A549 treated with CORT108297 at 1 μM for 4 hours (cell line): ENCODE measurements around the gene FAHD2A. TPM values are rescaled to one million over a fixed set of nuclear protein-coding genes. Genes with fewer than 3 reads are reported as not detected.

Source experiments
- total RNA-seq: library from RNA; stranded (reverse); fragments of 200-300 nt; extraction: Qiagen RNA extraction; gene quantifications from 5 replicates; pipeline ENCODE4 v1.2.3, GENCODE V29; 2022

Gene FAHD2A
- total RNA-seq = 25.7 to 31.6 TPM (median 29.9 TPM) in 5 replicates

DNA sequence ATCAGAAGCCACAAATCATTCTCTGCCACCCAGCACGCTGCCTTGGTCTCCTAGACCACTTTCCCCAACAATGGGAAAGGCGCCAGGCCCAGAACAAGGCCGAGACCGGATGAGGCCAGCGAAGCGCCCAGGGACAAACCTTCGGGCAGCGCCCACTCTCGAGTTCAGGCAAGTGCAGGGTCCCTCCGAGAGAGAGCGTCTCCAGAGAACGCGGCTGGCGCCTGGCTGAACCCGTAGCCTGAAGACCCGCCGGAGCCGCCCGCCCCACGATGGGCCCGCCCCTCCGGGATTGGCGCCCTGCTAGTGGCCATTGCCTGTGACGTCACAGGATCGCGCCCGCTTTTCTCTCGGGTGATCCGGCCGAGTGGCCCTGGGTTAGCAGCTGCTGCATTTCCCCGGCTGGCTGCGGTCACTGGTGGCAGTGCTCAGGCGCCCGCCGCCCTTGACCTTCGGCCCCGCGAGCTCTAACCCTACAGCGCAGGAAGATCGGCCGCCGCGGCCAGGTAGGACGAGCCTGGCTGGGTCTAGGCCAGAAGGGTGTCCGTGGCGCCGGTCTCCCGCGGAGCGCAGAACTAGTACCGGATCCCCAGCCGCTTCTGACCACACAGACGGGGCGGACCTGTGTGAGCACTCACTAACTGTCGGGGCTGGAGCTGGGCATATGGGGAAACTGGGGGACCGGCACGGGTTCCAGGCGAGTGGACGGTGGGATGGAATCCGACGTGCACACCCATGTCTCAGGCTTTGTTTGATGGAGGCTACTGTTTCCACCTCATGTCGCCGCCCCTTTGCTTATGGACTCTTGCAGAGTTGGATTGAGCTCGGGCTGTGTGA lies at the start of gene FAHD2A:
Gene FAHD2A (plus strand): TSS at position 339 of the 834 bp plus-strand sequence. CDS start 2,851 bp downstream, outside the sequence.

Other genes starting within 250 kb of the FAHD2A start
- gene ZNF514, start 242.9 kb upstream of the FAHD2A start, total RNA-seq = 6.2 to 7.8 TPM (median 7.1 TPM) in 5 replicates
- 2.4 to 4.6 TPM (median 3.3 TPM) in 5 replicates for gene ZNF2, start 236.9 kb upstream of the FAHD2A start, total RNA-seq
- 0.17 to 0.60 TPM (median 0.45 TPM) in 5 replicates for gene ZNF892, start 195.2 kb upstream of the FAHD2A start, total RNA-seq
- gene PROM2, start 128.3 kb upstream of the FAHD2A start, total RNA-seq = 0.06 to 0.23 TPM in 2 of 5 replicates, not detected in the others
- gene KCNIP3, start 105.4 kb upstream of the FAHD2A start, total RNA-seq = 1.1 to 2.4 TPM (median 1.6 TPM) in 5 replicates
- gene TRIM43B, start 82.0 kb downstream of the FAHD2A start, total RNA-seq = not detected in 5 replicates
- gene TRIM43, start 189.3 kb downstream of the FAHD2A start, total RNA-seq = 0.07 TPM in 1 of 5 replicates, not detected in the others